C4-2B (cell line): ENCODE results near the gene ATP2B2.

Experiments
- H3K27ac ChIP-seq: fragments of 450-650 bp; 2 replicates; pipeline ENCODE4 v1.5.1; 2017
- ZFX ChIP-seq: fragments of 450-650 bp; IDR thresholded peaks from 2 replicates; pipeline ENCODE4 v1.6.1; 2017
- TF ChIP-seq, protein P1 (sequence below): fragments of 450-650 bp; conservative IDR thresholded peaks from 2 replicates; pipeline ENCODE4 v1.5.1; 2017; ENCODE audit warnings: mild to moderate bottlenecking

ATP2B2 gene

DNA sequence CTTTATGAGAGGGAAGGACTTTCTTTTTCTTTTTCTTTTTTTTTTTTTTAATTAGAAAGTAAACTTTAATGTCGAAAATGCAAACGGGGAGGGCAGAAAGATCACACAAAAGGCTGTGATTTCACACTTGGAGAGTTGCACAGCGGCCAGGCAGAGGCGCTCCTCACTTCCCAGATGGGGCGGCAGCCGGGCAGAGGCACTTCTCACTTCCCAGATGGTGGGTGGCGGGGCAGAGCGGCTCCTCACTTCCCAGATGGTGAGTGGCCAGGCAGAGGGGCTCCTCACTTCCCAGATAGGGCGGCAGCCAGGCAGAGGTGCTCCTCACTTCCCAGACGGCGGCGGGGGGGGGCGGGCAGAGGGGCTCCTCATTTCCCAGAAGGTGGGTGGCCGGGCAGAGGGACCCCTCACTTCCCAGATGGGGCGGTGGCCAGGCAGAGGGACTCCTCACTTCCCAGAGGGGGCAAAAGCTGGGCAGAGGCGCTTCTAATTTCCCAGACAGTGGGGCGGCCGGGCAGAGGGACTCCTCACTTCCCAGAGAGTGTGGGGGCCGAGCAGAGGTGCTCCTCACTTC is 88.6 kb downstream of the ATP2B2 start:
- H3K27ac ChIP-seq, result no peak overlapping the region
- TF ChIP-seq, protein P1, sequence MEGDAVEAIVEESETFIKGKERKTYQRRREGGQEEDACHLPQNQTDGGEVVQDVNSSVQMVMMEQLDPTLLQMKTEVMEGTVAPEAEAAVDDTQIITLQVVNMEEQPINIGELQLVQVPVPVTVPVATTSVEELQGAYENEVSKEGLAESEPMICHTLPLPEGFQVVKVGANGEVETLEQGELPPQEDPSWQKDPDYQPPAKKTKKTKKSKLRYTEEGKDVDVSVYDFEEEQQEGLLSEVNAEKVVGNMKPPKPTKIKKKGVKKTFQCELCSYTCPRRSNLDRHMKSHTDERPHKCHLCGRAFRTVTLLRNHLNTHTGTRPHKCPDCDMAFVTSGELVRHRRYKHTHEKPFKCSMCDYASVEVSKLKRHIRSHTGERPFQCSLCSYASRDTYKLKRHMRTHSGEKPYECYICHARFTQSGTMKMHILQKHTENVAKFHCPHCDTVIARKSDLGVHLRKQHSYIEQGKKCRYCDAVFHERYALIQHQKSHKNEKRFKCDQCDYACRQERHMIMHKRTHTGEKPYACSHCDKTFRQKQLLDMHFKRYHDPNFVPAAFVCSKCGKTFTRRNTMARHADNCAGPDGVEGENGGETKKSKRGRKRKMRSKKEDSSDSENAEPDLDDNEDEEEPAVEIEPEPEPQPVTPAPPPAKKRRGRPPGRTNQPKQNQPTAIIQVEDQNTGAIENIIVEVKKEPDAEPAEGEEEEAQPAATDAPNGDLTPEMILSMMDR, result no peak
- no peak for TF ChIP-seq ZFX

DNA sequence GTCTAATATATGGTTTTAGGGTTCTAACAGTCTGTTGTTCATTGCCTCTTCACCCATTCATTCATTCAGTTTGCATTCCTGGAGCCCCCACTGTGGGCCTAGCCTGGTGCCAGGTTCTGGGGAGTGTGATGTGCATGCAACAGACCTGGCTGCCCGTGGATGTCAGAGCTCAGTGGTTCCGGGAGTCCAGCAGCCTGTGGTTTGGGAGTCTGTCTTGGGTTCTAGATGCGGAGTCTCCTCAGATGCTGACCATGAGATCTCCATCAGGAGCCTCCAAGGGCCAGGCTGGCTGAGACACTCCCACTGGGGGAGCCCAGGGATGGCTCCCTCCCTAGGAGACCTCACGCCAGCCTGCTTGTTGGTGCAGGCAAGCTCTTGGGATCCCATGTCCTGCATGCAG is 92.3 kb downstream of the ATP2B2 start:
- no peak for TF ChIP-seq ZFX
- TF ChIP-seq, protein P1, result no peak
- no peak overlapping the region for H3K27ac ChIP-seq

DNA sequence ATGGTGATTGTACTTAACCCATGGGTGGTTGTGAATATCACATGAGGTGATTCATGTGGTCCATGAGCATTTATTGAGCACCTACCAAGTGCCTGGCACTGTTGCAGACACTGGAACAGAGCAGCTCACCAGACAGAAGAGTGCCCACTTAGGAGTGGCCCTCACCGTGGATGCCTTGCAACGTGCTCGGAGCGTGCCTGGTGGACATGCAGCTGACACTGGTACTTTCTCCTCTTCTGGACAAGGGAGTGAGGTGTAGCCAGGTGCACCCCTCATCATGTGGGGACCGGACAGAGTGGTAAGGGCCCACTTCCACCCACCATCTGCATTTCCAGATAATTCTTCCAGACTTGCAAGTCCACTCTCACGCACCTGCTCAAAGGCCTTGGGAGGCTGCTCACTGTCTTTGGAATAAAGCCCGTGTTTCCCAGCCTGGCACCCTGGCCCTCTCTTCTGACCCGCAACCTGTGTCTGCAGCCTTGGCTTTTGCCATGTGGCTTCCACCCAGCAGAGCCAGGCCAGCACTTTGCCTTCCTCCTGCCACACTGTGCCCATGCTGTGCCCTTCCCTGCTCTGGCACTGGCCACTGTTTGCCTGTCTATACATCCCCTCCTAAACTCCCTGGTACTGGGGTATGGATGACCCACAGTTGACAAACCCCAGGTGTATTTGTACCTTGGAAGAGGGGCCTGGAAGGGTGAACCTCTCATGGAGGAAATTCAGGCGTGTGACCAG is 93.6 kb downstream of the ATP2B2 start:
- H3K27ac ChIP-seq, result no peak overlapping the region
- TF ChIP-seq, protein P1, result no peak
- TF ChIP-seq ZFX, result no peak

DNA sequence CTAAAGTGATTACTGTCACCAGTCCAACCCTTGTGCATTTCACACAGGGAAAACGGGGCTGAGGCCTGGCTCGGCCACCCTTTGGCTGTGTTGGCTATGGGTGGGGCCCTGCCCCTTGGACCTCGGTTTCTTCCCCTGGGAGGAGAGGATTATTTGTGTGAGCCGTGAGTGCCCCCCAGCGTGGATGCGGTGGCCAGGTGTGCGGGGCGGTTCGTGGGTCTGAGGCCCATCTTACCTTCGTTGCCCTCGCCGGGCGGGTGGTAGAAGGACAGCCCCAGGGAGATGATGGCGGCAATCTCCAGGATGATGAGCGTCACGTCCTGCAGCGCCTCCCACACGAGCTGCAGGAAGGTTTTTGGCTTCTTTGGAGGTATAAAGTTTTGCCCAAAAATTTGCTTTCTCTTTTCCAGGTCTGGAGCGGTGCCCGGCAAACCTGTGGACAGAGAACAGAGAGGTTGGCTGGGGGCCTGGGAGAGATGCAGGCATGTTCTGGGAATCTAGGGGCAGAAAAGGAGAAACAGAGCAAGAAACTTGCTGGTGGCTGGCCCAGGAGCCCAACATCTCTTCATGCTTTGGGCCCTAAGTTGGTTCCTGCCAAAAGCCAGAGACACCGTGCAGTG is 94.9 kb downstream of the ATP2B2 start:
- TF ChIP-seq ZFX, result no peak
- TF ChIP-seq, protein P1, result no peak
- no peak overlapping the region for H3K27ac ChIP-seq

DNA sequence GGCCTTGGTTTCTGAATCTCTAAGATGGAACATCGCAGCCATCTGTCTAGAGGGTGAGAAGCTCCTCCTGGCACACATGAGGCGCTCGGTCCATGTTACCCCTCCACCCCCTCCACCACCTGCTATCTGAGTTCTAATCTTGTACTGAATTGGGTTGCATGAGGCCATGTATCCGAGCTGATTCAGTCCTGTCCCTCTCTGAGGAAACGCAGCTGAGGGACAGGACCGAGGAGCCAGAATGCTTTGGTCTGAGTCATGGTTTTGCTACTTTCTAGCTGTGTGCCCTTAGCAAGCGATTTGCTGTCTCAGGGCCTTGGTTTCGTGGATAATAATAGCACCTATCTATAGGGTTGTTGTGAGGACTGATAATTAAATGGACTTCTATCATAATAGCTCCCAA is 96.7 kb downstream of the ATP2B2 start:
- no peak for TF ChIP-seq ZFX
- TF ChIP-seq, protein P1, result no peak
- H3K27ac ChIP-seq, result no peak overlapping the region

DNA sequence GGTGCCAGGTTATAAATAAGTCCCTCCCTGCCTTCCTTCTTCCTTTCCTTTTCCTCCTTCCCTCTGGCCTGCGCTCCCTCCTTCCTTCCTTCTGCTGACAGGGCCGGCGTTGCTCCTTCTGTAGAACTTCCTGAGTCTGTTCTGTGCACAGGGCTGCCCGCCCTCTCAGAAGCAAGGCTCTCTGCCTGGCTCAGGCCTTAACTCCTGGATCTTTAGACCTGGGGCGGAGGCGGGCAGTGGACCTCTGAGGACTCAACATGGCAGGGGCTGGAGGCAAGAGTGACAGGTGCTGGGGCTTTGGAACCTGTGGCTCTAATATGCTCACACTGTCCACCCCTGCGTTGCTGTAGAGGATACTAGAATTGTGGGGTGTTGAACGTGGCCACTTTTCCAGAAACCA is 98.0 kb downstream of the ATP2B2 start:
- TF ChIP-seq, protein P1, result no peak
- no peak for TF ChIP-seq ZFX
- H3K27ac ChIP-seq, result no peak overlapping the region

DNA sequence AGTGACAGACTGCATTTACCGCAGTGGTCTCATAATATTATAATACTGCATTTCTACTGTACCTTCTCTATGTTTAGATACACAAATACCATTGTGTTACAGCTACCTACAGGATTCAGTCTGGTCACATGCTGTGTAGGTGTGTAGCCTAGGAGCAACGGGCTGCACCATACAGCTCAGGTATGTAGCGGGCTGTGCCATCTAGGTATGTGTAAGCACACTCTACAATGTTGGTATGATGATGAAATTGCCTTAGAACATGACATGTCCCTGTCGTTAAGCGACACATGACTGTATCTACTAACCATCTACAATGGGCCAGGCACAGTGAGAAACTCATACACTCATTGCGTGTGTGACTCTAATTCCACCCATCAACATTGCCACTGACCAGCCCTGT is 99.0 kb downstream of the ATP2B2 start:
- H3K27ac ChIP-seq, result no peak overlapping the region
- no peak for TF ChIP-seq ZFX
- TF ChIP-seq, protein P1, result no peak
